ENCODE results near the gene P2RX4.

- TF ChIP-seq CTCF (IDR thresholded peaks at IDR 0.05) (no peak), POLR2A (IDR thresholded peaks at IDR 0.05) (no peak)
These were observed 20.6 kb downstream of the P2RX4 start for GRCh38 chr12:121230538-121230907.
